SK-N-SH treated with all-trans-retinoic acid at 6 μM for 48 hours (cell line): Measurements from ENCODE around the gene KRTAP4-3.

Experiments used
- ATAC-seq: fragments of 200-7000 bp; cut with Tn5 transposase; 3 replicates; pipeline ENCODE4 v1.9.1; 2020; ENCODE audit warnings: mild to moderate bottlenecking, moderate library complexity
- ARNTL ChIP-seq: fragments of 450-650 bp; formaldehyde crosslinking; IDR thresholded peaks from 2 replicates; pipeline ENCODE4 v1.5.0; 2020; ENCODE audit warnings: low read depth, mild to moderate bottlenecking, moderate library complexity, borderline replicate concordance
- BACH2 ChIP-seq: fragments of 250-450 bp; sonication (Bioruptor Pico); IDR thresholded peaks from 2 replicates; pipeline ENCODE4 v1.9.0; 2021; ENCODE audit warnings: mild to moderate bottlenecking, borderline replicate concordance
- CSDC2 ChIP-seq: fragments of 250-450 bp; sonication (Bioruptor Pico); IDR thresholded peaks from 2 replicates; pipeline ENCODE4 v1.5.0; 2020; ENCODE audit warnings: mild to moderate bottlenecking, moderate library complexity
- ESRRG ChIP-seq: fragments of 250-450 bp; sonication (Bioruptor Pico); IDR thresholded peaks from 2 replicates; pipeline ENCODE4 v1.6.1; 2021; ENCODE audit warnings: mild to moderate bottlenecking
- GLIS3 ChIP-seq: fragments of 250-450 bp; sonication (Bioruptor Pico); IDR thresholded peaks from 2 replicates; pipeline ENCODE4 v1.5.0; 2020; ENCODE audit warnings: mild to moderate bottlenecking, moderate library complexity
- ISL1 ChIP-seq: fragments of 250-450 bp; sonication (Bioruptor Pico); IDR thresholded peaks from 2 replicates; pipeline ENCODE4 v2.1.2; 2022; ENCODE audit warnings: mild to moderate bottlenecking, moderate library complexity
- OSR1 ChIP-seq: fragments of 250-450 bp; sonication (Bioruptor Pico); IDR thresholded peaks from 2 replicates; pipeline ENCODE4 v1.8.0; 2022; ENCODE audit warnings: moderate library complexity, mild to moderate bottlenecking, inconsistent platforms
- PPARA ChIP-seq: fragments of 250-450 bp; sonication (Bioruptor Pico); IDR thresholded peaks from 2 replicates; pipeline ENCODE4 v1.5.0; 2020; ENCODE audit warnings: mild to moderate bottlenecking, borderline replicate concordance
- RARB ChIP-seq: fragments of 250-450 bp; sonication (Bioruptor Pico); IDR thresholded peaks from 2 replicates; pipeline ENCODE4 v1.8.0; 2021; ENCODE audit warnings: mild to moderate bottlenecking, moderate library complexity
- TCF4 ChIP-seq: fragments of 250-450 bp; sonication (Bioruptor Pico); IDR thresholded peaks from 2 replicates; pipeline ENCODE4 v1.8.0; 2021; ENCODE audit warnings: mild to moderate bottlenecking, moderate library complexity, borderline replicate concordance
- TOX ChIP-seq: fragments of 250-450 bp; sonication (Bioruptor Pico); IDR thresholded peaks from 2 replicates; pipeline ENCODE4 v1.8.0; 2021; ENCODE audit warnings: mild to moderate bottlenecking, moderate library complexity, borderline replicate concordance
- ZC3H10 ChIP-seq: fragments of 250-450 bp; sonication (Bioruptor Pico); IDR thresholded peaks from 2 replicates; pipeline ENCODE4 v1.5.1; 2021; ENCODE audit warnings: mild to moderate bottlenecking, moderate library complexity
- ZFP3 ChIP-seq: fragments of 250-450 bp; sonication (Bioruptor Pico); IDR thresholded peaks from 2 replicates; pipeline ENCODE4 v1.5.0; 2020; ENCODE audit warnings: mild to moderate bottlenecking, moderate library complexity
- ZFP30 ChIP-seq: fragments of 450-650 bp; formaldehyde crosslinking; IDR thresholded peaks from 2 replicates; pipeline ENCODE4 v1.5.0; 2022; ENCODE audit warnings: mild to moderate bottlenecking, moderate library complexity
- ZNF70 ChIP-seq: fragments of 450-650 bp; formaldehyde crosslinking; IDR thresholded peaks from 2 replicates; pipeline ENCODE4 v1.5.0; 2020; ENCODE audit warnings: mild to moderate bottlenecking, moderate library complexity
- ZNF8 ChIP-seq: fragments of 450-650 bp; formaldehyde crosslinking; IDR thresholded peaks from 2 replicates; pipeline ENCODE4 v1.5.0; 2020; ENCODE audit warnings: mild to moderate bottlenecking, moderate library complexity
- TF ChIP-seq, protein P1 (sequence below): fragments of 250-450 bp; sonication (Bioruptor Pico); IDR thresholded peaks from 2 replicates; pipeline ENCODE4 v1.5.0; 2020; ENCODE audit warnings: mild to moderate bottlenecking, moderate library complexity
- TF ChIP-seq, protein P2 (sequence below): fragments of 250-450 bp; sonication (Bioruptor Pico); IDR thresholded peaks from 2 replicates; pipeline ENCODE4 v1.8.0; 2020; ENCODE audit warnings: mild to moderate bottlenecking, moderate library complexity, borderline replicate concordance
- TF ChIP-seq, protein P3 (sequence below): fragments of 250-450 bp; sonication (Bioruptor Pico); IDR thresholded peaks from 2 replicates; pipeline ENCODE4 v1.8.0; 2021; ENCODE audit warnings: low read depth, mild to moderate bottlenecking, moderate library complexity, borderline replicate concordance
- TF ChIP-seq, protein P4 (sequence below): fragments of 250-450 bp; sonication (Bioruptor Pico); IDR thresholded peaks from 2 replicates; pipeline ENCODE4 v1.5.1; 2021; ENCODE audit warnings: mild to moderate bottlenecking, moderate library complexity

The KRTAP4-3 gene

DNA sequence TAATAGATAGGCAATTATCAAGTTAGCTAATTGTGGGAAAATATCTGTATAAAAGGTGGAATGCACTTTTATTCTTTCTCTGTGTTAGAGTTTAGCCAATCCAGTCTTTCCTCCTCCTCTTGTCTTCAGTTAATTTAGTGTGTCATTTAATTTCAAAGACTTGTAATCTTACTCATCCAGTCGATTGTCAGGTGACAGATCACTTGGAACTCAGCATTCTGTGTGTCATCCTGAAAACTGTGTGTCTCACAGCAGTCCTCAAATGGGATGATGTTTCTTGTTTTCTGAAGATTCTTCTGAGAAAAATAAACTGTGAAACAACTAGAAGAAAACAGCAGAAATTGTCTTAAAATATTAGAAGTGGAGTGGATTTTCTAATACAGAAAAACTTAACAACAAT, 17.0 kb upstream of the KRTAP4-3 start:
- TF ChIP-seq, protein P1, sequence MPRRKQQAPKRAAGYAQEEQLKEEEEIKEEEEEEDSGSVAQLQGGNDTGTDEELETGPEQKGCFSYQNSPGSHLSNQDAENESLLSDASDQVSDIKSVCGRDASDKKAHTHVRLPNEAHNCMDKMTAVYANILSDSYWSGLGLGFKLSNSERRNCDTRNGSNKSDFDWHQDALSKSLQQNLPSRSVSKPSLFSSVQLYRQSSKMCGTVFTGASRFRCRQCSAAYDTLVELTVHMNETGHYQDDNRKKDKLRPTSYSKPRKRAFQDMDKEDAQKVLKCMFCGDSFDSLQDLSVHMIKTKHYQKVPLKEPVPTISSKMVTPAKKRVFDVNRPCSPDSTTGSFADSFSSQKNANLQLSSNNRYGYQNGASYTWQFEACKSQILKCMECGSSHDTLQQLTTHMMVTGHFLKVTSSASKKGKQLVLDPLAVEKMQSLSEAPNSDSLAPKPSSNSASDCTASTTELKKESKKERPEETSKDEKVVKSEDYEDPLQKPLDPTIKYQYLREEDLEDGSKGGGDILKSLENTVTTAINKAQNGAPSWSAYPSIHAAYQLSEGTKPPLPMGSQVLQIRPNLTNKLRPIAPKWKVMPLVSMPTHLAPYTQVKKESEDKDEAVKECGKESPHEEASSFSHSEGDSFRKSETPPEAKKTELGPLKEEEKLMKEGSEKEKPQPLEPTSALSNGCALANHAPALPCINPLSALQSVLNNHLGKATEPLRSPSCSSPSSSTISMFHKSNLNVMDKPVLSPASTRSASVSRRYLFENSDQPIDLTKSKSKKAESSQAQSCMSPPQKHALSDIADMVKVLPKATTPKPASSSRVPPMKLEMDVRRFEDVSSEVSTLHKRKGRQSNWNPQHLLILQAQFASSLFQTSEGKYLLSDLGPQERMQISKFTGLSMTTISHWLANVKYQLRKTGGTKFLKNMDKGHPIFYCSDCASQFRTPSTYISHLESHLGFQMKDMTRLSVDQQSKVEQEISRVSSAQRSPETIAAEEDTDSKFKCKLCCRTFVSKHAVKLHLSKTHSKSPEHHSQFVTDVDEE, result no peak
- TF ChIP-seq, protein P2, sequence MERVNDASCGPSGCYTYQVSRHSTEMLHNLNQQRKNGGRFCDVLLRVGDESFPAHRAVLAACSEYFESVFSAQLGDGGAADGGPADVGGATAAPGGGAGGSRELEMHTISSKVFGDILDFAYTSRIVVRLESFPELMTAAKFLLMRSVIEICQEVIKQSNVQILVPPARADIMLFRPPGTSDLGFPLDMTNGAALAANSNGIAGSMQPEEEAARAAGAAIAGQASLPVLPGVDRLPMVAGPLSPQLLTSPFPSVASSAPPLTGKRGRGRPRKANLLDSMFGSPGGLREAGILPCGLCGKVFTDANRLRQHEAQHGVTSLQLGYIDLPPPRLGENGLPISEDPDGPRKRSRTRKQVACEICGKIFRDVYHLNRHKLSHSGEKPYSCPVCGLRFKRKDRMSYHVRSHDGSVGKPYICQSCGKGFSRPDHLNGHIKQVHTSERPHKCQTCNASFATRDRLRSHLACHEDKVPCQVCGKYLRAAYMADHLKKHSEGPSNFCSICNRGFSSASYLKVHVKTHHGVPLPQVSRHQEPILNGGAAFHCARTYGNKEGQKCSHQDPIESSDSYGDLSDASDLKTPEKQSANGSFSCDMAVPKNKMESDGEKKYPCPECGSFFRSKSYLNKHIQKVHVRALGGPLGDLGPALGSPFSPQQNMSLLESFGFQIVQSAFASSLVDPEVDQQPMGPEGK (CRISPR knock-in tag), result no peak
- no peak for TF ChIP-seq ZFP30 (CRISPR knock-in tag)
- TF ChIP-seq GLIS3, result no peak
- TF ChIP-seq, protein P3, sequence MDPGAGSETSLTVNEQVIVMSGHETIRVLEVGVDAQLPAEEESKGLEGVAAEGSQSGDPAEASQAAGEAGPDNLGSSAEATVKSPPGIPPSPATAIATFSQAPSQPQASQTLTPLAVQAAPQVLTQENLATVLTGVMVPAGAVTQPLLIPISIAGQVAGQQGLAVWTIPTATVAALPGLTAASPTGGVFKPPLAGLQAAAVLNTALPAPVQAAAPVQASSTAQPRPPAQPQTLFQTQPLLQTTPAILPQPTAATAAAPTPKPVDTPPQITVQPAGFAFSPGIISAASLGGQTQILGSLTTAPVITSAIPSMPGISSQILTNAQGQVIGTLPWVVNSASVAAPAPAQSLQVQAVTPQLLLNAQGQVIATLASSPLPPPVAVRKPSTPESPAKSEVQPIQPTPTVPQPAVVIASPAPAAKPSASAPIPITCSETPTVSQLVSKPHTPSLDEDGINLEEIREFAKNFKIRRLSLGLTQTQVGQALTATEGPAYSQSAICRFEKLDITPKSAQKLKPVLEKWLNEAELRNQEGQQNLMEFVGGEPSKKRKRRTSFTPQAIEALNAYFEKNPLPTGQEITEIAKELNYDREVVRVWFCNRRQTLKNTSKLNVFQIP (CRISPR knock-in tag), result no peak
- TF ChIP-seq, protein P4, sequence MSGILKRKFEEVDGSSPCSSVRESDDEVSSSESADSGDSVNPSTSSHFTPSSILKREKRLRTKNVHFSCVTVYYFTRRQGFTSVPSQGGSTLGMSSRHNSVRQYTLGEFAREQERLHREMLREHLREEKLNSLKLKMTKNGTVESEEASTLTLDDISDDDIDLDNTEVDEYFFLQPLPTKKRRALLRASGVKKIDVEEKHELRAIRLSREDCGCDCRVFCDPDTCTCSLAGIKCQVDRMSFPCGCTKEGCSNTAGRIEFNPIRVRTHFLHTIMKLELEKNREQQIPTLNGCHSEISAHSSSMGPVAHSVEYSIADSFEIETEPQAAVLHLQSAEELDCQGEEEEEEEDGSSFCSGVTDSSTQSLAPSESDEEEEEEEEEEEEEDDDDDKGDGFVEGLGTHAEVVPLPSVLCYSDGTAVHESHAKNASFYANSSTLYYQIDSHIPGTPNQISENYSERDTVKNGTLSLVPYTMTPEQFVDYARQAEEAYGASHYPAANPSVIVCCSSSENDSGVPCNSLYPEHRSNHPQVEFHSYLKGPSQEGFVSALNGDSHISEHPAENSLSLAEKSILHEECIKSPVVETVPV (CRISPR knock-in tag), result no peak
- no peak for ATAC-seq

DNA sequence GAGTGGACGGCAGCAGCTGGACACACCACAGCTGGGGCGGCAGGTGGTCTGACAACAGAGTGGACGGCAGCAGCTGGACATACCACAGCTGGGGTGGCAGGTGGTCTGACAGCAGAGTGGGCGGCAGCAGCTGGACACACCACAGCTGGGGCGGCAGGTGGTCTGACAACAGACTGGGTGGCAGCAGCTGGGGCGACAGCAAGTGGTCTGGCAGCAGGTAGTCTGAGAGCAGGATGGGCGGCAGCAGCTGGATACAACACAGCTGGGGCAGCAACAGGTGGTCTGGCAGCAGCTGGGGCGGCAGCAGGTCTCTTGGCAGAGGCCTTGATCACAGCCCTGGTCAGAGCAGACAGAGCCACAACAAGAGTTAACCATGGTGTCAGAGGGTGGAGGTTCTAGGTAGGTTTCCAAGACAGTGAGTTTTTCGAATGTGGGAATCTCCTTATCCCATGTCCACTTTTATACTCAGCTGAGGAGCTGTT, 16.5 kb upstream of the KRTAP4-3 start, which contains the start of gene KRTAP4-1:
Gene KRTAP4-1, minus strand, starts transcription at position 432 of the 482 bp plus-strand sequence. Its CDS starts 57 bp downstream, at position 375.
- TF ChIP-seq ARNTL (CRISPR knock-in tag), result no peak
- no peak for TF ChIP-seq RARB (CRISPR knock-in tag)
- TF ChIP-seq ISL1 (CRISPR knock-in tag), result no peak
- TF ChIP-seq ZFP3 (CRISPR knock-in tag), result no peak
- TF ChIP-seq ZNF70 (CRISPR knock-in tag), result no peak
- TF ChIP-seq ESRRG (CRISPR knock-in tag), result no peak
- no peak for TF ChIP-seq TCF4
- no peak for TF ChIP-seq TOX (CRISPR knock-in tag)
- TF ChIP-seq BACH2, result no peak
- TF ChIP-seq ZC3H10 (CRISPR knock-in tag), result no peak
- TF ChIP-seq, protein P4 (CRISPR knock-in tag), result no peak
- TF ChIP-seq, protein P1, result no peak
- no peak for TF ChIP-seq OSR1 (CRISPR knock-in tag)
- TF ChIP-seq ZNF8, result no peak
- no peak for TF ChIP-seq CSDC2 (CRISPR knock-in tag)
- TF ChIP-seq PPARA, result no peak

More for the DNA sequence above, 16.5 kb upstream of the KRTAP4-3 start, which contains the start of gene KRTAP4-1:
- no peak for ATAC-seq
